Skeletal muscle satellite cell (primary cell): ENCODE data around the gene MAP3K19.
"Not testable (repeated sequence)": the region's sequence is repeated elsewhere in the genome, so short reads cannot be mapped to it uniquely, and the experiment has no call there.

Experiments
- H3K27me3 ChIP-seq: 2 replicates; pipeline ENCODE4 v1.7.0; 2013; ENCODE audit warnings: low read length; ENCODE audit not compliant: control insufficient read depth, insufficient read depth
- H3K36me3 ChIP-seq: 2 replicates; pipeline ENCODE4 v1.7.0; 2013; ENCODE audit warnings: mild to moderate bottlenecking, control low read depth, low read length; ENCODE audit not compliant: insufficient read depth
- H3K4me1 ChIP-seq: 2 replicates; pipeline ENCODE4 v1.7.0; 2013; ENCODE audit warnings: low read length; ENCODE audit not compliant: control insufficient read depth, insufficient read depth
- H3K4me2 ChIP-seq: 2 replicates; pipeline ENCODE4 v1.7.0; 2013; ENCODE audit warnings: mild to moderate bottlenecking, low read length
- H3K4me3 ChIP-seq: 2 replicates; pipeline ENCODE4 v1.7.0; 2013; ENCODE audit warnings: low read length
- H3K9ac ChIP-seq: 2 replicates; pipeline ENCODE4 v1.7.0; 2013; ENCODE audit warnings: mild to moderate bottlenecking, low read depth, low read length, moderate library complexity
- H3K9me3 ChIP-seq: replicated peaks from 2 replicates; pipeline ENCODE4 v1.7.0; 2013; ENCODE audit warnings: mild to moderate bottlenecking, control low read depth, low read length

The MAP3K19 gene

GRCh38 chr2:134977104-134977503, 70.1 kb downstream of the MAP3K19 start:
- H3K4me1 ChIP-seq, H3K9ac ChIP-seq, H3K4me3 ChIP-seq, H3K36me3 ChIP-seq, H3K27me3 ChIP-seq, H3K9me3 ChIP-seq, H3K4me2 ChIP-seq: not testable (repeated sequence)

GRCh38 chr2:134976074-134976702, 71.1 kb downstream of the MAP3K19 start:
- Histone ChIP-seq H3K4me3 (no peak overlapping the region), H3K27me3 (peaks cover 3% of the 10 kb centered on the region), H3K4me1 (no peaks in the 10 kb centered on the region), H3K36me3 (no peaks in the 10 kb centered on the region), H3K4me2 (no peak overlapping the region), H3K9ac (no peak overlapping the region), H3K9me3 (peaks cover 3% of the 10 kb centered on the region)

- Histone ChIP-seq H3K4me3 (no peak overlapping the region), H3K4me1 (no peaks in the 10 kb centered on the region), H3K4me2 (no peak overlapping the region), H3K9me3 (peaks cover 3% of the 10 kb centered on the region), H3K9ac (no peak overlapping the region), H3K27me3 (peaks cover 3% of the 10 kb centered on the region), H3K36me3 (no peaks in the 10 kb centered on the region)
These were observed 71.8 kb downstream of the MAP3K19 start for GRCh38 chr2:134975281-134976009.

GRCh38 chr2:134973241-134974138, 73.8 kb downstream of the MAP3K19 start:
- peaks cover 3% of the 10 kb centered on the region for H3K9me3 ChIP-seq
- no peak overlapping the region for H3K9ac ChIP-seq
- H3K36me3 ChIP-seq, result no peaks in the 10 kb centered on the region
- H3K4me1 ChIP-seq, result no peaks in the 10 kb centered on the region
- no peaks in the 10 kb centered on the region for H3K27me3 ChIP-seq
- no peak overlapping the region for H3K4me2 ChIP-seq
- H3K4me3 ChIP-seq, result no peak overlapping the region

- H3K4me3 ChIP-seq, H3K4me1 ChIP-seq, H3K27me3 ChIP-seq, H3K9me3 ChIP-seq, H3K4me2 ChIP-seq, H3K9ac ChIP-seq, H3K36me3 ChIP-seq: not testable (repeated sequence)
These were observed 80.1 kb downstream of the MAP3K19 start for GRCh38 chr2:134967166-134967565.

GRCh38 chr2:134957477-134957876, 89.8 kb downstream of the MAP3K19 start:
- Histone ChIP-seq H3K4me2 (no peak overlapping the region), H3K27me3 (no peaks in the 10 kb centered on the region), H3K4me3 (no peak overlapping the region), H3K9ac (no peak overlapping the region), H3K4me1 (no peaks in the 10 kb centered on the region), H3K36me3 (peaks cover 28% of the 10 kb centered on the region), H3K9me3 (no peaks in the 10 kb centered on the region)

GRCh38 chr2:134955744-134956143, 91.5 kb downstream of the MAP3K19 start:
- H3K9ac ChIP-seq, result no peak overlapping the region
- no peak overlapping the region for H3K4me2 ChIP-seq
- no peaks in the 10 kb centered on the region for H3K4me1 ChIP-seq
- H3K9me3 ChIP-seq, result no peaks in the 10 kb centered on the region
- H3K36me3 ChIP-seq, result peaks cover 37% of the 10 kb centered on the region
- H3K4me3 ChIP-seq, result no peak overlapping the region
- H3K27me3 ChIP-seq, result no peaks in the 10 kb centered on the region

GRCh38 chr2:134954065-134954464, 93.2 kb downstream of the MAP3K19 start:
- Histone ChIP-seq H3K9ac (no peak overlapping the region), H3K27me3 (no peaks in the 10 kb centered on the region), H3K4me2 (no peak overlapping the region), H3K4me1 (no peaks in the 10 kb centered on the region), H3K36me3 (peaks cover 51% of the 10 kb centered on the region), H3K9me3 (no peaks in the 10 kb centered on the region), H3K4me3 (no peak overlapping the region)

- Histone ChIP-seq H3K36me3 (peaks cover 63% of the 10 kb centered on the region), H3K4me3 (no peak overlapping the region), H3K4me2 (no peak overlapping the region), H3K4me1 (no peaks in the 10 kb centered on the region), H3K9ac (no peak overlapping the region), H3K27me3 (no peaks in the 10 kb centered on the region), H3K9me3 (no peaks in the 10 kb centered on the region)
These were observed 94.6 kb downstream of the MAP3K19 start for GRCh38 chr2:134952608-134953007.

- no peak overlapping the region for H3K4me2 ChIP-seq
- H3K36me3 ChIP-seq, result peaks cover 76% of the 10 kb centered on the region
- H3K9me3 ChIP-seq, result no peaks in the 10 kb centered on the region
- no peak overlapping the region for H3K4me3 ChIP-seq
- H3K27me3 ChIP-seq, result no peaks in the 10 kb centered on the region
- no peak overlapping the region for H3K9ac ChIP-seq
- H3K4me1 ChIP-seq, result no peaks in the 10 kb centered on the region
These were observed 96.4 kb downstream of the MAP3K19 start for GRCh38 chr2:134950886-134951285.

- H3K4me1 ChIP-seq, result no peaks in the 10 kb centered on the region
- peaks cover 74% of the 10 kb centered on the region for H3K36me3 ChIP-seq
These were observed 97.1 kb downstream of the MAP3K19 start for GRCh38 chr2:134949981-134950708.

More at GRCh38 chr2:134949981-134950708, 97.1 kb downstream of the MAP3K19 start:
- no peak overlapping the region for H3K4me3 ChIP-seq
- no peak overlapping the region for H3K4me2 ChIP-seq
- H3K27me3 ChIP-seq, result no peaks in the 10 kb centered on the region
- no peaks in the 10 kb centered on the region for H3K9me3 ChIP-seq
- H3K9ac ChIP-seq, result no peak overlapping the region
